ENCODE results near the gene ACTN4. TPM values are rescaled to one million over a fixed set of nuclear protein-coding genes. Genes with fewer than 3 reads are reported as not detected.

ACTN4 gene
- total and polyA plus RNA-seq, 2 donors (not counting 3 experiments of a cell fraction or from before 2014, with no cell fraction given), result 313 to 748 TPM

GRCh38 chr19:38675611-38676010 is 28.2 kb downstream of the ACTN4 start:
- H3K27me3 ChIP-seq (ENCODE audit: control insufficient read depth in 2 of 2, insufficient read depth in 2 of 2, low read length in 2 of 2), result no peaks in the 10 kb centered on the region
- peaks cover 92% of the 10 kb centered on the region for H3K79me2 ChIP-seq (ENCODE audit: control insufficient read depth, insufficient read depth, low read length)
- H3K4me3 ChIP-seq (replicated peaks in 1 of 3; ENCODE audit: insufficient read depth in 1 of 3, low read depth in 1 of 3, low read length in 3 of 3), result no peak overlapping the region
- DNase-seq (ENCODE audit: low read depth, low spot score) (no peak), FAIRE-seq (peak; percentile 4)
- H3K9me1 ChIP-seq (replicated peaks; ENCODE audit: control insufficient read depth, extremely low read depth, insufficient read depth, low read length), result no peaks in the 10 kb centered on the region
- intact Hi-C loops (cut with micrococcal nuclease), result loop anchor here (1.0 kb wide), 1 partner anchor 9 kb away; no protein-coding TSS in a partner anchor
- H3K4me1 ChIP-seq (ENCODE audit: control insufficient read depth, extremely low read depth, insufficient read depth, low read length), result peaks cover 55% of the 10 kb centered on the region
- no peaks in the 10 kb centered on the region for H4K20me1 ChIP-seq (replicated peaks; ENCODE audit: control insufficient read depth, extremely low read depth, insufficient read depth, low read length)
- no peak overlapping the region for H2AFZ ChIP-seq (ENCODE audit: low read depth, low read length)
- POLR2A ChIA-PET, result no interaction called here
- H3K27ac ChIP-seq (ENCODE audit: insufficient read depth, low read depth, low read length), result no peak overlapping the region
- H3K9me3 ChIP-seq (replicated peaks; ENCODE audit: control insufficient read depth, insufficient read depth, low read length), result no peaks in the 10 kb centered on the region
- H3K36me3 ChIP-seq (ENCODE audit: control insufficient read depth in 2 of 2, extremely low read depth in 1 of 2, insufficient read depth in 2 of 2, low read length in 2 of 2), result peaks cover 0 to 2% of the 10 kb centered on the region in 2 experiments
- TF ChIP-seq FOS (IDR thresholded peaks at IDR 0.05; ENCODE audit: borderline replicate concordance, insufficient read depth, low read length) (no peak), POLR2A (IDR thresholded peaks at IDR 0.05; ENCODE audit: low read depth, low read length) (no peak), CTCF (IDR thresholded peaks at IDR 0.05; ENCODE audit: extremely low read depth in 1 of 2, insufficient read depth in 1 of 2, low read depth in 1 of 2, low read length in 2 of 2) (no peak), EZH2 (IDR thresholded peaks at IDR 0.05; ENCODE audit: borderline replicate concordance, low read depth, low read length, severe bottlenecking) (no peak), JUN (IDR thresholded peaks at IDR 0.05; ENCODE audit: borderline replicate concordance, insufficient read depth, insufficient read length, low read depth) (no peak), MAX (IDR thresholded peaks at IDR 0.05; ENCODE audit: insufficient read depth, insufficient read length) (no peak), POLR2AphosphoS5 (IDR thresholded peaks at IDR 0.05; ENCODE audit: insufficient read depth, low read depth, low read length) (no peak), GATA2 (IDR thresholded peaks at IDR 0.05; ENCODE audit: insufficient read depth, insufficient read length, low read depth, low read length) (no peak), MYC (IDR thresholded peaks at IDR 0.05; ENCODE audit: low read depth, low read length) (no peak)
- BruUV-seq (replicated peaks), result no TSS peak
- no peak overlapping the region for H3K4me2 ChIP-seq (ENCODE audit: insufficient read depth, low read length)
- CTCF ChIA-PET, result interaction anchor here (1.3 kb wide), 1 partner anchor 8 kb away, joined by 6 read pairs; no protein-coding TSS in a partner anchor
- H3K9ac ChIP-seq (replicated peaks; ENCODE audit: extremely low read depth, insufficient read depth, low read length), result no peak overlapping the region
- dilution Hi-C loops (cut with MboI; ENCODE audit: extremely low pct_ligation_motif_present, low sequenced_read_pairs), result no loop called here
